Kidney capillary endothelial cell (primary cell): ENCODE results near the gene SPRED1.
A peak's percentile ranks its signal among the peaks of the same experiment; 100 is the strongest.
"Not testable (repeated sequence)": the region's sequence is repeated elsewhere in the genome, so short reads cannot be mapped to it uniquely, and the experiment has no call there.

Source experiments
- DNase-seq: peaks from one replicate; pipeline ENCODE4 v3.0.0-alpha.2; 2018; ENCODE audit warnings: low spot score

Gene SPRED1

DNA sequence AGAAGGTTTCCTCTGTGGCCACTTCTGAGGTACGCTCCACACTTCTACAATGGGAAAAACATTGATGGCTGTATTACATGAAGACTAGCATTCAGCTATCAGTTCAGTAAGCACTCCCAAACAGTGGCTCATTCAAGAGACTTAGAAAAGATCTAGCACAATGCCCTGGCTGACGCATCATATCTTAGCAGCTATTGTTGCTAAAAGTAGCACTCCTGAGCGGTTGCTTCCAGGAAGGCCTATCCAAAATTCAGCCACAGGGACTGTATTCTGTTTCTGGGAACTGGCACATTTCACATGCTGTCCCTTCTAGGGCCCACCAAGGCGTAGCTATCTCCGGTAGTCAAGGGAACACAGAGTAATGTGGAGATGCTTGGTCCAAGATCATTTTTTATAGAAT lies 21.2 kb upstream of the SPRED1 start:
- DNase-seq, result no peak

DNA sequence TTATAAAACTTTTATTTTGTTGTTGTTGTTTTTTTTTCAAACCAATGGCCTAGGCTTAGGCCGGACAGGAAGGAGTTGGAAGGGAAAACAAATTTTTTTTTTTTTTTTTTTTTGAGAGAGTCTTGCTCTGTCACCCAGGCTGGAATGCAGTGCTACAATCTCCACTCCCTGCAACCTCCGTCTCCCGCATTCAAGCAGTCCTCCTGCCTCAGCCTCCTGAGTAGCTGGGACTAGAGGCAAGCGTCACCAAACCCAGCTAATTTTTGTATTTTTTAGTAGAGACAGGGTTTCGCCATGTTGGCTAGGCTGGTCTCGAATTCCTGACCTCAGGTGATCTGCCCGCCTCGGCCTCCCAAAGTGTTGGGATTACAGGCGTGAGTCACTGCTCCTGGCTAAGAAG lies 15.6 kb upstream of the SPRED1 start:
- DNase-seq, result not testable (repeated sequence)

DNA sequence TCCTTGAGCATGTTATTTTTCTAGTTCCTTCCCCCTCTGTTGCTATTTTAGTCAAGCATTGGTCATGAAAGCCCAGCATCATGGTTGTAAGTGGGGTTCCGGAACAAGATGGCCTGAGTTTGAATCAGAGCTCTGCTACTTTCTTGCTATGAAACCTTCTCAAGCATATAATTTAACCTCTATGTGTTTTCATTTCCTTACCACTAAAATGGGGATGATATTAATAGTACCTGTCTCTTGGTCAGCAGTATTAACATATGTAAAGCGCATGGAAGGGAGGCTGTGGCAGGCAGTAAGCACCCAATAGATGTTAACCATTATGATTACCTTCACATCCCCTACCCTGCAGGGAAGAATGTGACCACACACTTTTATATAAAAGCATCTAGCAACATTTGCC lies 14.3 kb upstream of the SPRED1 start:
- no peak for DNase-seq

DNA sequence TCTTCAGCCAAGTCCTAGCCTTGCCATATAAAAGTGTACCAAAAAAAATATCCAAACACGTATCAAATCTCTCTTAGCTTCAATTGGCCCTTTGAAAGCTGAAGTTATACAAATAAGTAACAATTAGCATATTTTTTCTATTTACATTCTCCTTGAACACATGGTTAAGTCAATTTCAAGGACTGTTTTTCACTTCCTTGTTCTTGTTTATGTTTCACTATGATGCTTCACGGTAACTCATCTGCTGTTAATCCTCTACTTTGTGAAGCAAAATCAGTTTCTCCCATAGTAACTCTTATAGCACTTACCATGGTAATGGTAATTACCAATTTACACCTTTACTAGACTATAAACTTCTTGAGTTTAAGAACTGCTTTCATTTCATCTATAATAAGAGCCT lies 10.6 kb upstream of the SPRED1 start:
- no peak for DNase-seq

DNA sequence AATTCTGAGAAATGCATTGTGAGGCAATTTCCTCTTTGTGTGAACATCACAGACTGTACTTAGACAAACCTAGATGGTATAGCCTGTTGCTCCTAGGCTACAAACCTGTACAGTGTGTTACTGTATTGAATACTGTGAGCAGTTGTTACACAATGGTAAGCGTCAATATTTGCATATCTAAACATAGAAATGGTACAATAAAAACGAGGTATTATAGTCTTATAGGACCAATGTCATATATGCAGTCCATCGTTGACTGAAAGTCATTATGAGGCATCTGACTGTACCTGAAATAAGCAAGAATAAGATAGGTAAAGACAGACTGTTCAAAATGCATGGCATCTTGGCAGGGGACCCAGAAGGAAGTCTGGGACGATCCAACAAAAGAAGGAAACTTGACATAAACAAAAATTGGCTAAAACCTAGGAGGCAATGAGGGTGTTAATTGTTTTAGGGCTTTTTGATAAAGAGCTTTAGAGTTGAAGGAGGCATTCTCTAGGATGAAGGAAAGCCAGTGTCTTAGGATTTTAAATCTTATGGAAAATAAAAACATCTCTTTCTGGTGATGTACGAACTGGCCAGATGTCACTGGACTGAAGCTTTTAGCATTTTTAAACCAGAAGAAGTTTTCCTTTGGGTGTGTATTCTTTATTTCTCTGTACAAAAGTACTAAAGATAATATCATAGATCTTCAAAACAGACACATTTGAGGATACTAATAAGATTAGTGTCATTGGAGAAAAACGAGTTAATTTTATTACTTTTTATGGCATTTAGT lies 9.2 kb upstream of the SPRED1 start:
- DNase-seq, result no peak

DNA sequence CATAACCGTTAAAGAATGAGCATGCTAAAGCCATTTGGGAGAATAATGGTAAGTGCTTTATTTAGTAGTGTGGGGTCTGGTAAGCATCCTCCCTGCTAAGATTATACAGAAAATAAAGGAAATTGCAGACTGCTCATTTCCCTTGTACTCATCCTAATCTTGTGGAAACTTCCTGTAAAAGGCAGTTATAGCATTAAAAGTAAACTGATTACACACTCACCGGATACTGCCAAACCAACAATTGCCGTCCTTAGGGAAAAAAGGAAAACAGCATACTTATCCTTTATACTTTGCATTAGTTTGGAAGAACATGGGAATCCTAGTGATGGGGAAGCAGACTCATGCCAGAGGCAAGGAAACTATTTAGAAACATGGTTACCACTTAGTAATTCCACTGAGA lies 5.3 kb upstream of the SPRED1 start:
- DNase-seq, result peak; percentile 94

DNA sequence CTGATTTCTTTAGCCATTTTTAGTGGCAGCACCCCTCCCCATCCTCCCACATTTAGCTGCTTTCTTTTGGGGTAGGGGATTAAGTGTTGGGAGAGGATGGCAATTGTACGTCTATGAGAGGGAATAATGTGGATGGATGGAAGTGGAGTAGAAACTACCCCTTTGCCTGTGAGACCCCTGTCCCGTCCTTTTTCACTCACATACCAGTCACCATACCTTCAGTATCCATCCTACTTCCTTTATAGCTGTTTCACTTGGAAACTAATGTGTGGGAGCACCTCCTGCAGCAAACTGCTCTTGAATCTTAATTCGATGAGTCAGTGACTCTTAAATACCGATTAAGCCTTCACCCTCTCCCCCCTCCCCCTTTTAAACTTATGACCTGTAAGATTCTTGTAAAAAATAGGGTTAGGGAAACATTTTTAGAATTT lies 730 bp downstream of the SPRED1 start:
- peak; percentile 56 for DNase-seq

DNA sequence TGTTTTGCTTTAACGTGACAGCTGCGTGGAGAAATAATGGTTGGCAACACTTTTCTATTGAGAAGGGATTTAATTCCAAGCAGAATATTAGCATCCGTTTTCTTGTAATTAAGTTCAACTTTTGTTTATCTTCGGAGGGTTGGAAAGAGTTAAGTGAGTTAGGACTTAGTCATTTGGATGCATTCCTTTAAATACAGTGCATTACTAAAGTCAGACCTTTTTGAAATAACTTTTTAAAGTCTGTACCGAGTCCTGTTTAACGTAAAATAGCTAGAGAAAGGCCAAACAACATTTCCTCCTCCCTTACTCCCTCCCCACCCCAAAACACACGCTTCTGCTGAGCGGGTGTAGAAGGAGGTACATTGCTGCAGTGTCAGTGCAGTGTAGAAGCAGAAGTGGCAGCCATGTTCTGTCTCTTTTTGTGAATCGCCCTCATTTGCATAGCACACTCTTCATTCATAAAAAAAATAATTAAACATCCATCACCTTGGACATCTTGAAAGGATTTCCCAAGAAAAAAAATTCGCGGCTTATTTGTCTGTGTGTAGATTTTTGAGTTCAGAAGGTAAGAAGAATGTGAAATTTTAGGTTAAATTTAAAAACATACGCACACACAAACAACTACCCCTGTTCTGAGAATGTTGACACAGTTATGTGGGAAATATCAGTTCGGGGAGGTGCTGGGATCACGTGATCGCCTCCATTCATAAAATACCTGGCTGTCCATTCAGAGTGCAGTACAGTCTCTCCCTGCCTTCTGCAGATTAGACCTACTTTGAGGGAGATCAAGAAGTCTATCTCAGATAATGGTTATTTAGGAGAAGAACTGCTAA lies 1.6 kb downstream of the SPRED1 start:
- DNase-seq, result peak; percentile 60

DNA sequence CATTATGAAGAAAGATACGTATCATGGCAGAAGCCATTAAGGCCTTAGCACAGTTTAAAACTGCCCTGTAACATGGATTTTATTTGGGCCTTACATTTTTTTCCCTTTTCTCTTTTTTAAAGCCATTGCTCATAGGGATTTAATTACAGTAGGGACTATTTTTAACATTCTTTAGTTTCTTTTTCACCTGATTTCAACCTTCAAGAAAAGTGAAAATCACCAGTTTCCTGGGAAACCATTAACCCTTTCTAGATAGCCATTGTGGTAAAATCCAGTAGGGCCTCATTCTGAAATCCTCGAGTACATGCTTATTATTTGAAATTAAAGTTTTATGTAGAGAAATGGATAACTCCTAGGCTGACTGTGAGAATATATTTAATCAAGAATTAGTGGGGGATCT lies 3.1 kb downstream of the SPRED1 start:
- no peak for DNase-seq

DNA sequence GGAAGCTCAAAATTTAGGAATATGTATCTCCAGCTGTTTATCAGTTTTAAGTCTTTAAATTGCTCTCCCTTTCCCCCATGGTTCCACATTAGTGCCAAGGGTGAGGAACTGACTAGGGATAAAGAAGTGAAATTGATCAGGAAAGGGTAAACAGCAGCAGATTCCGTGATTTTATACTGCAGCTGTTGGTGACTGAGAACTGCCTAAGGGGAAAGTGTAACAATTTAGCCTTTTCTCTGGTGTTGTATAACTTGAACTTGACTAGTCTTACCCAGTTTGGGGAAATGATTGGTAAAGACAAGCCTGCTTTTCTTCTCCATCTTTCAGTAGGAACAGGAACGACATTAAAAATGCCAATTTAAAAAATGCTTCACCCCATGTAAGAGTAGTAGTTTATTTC lies 5.0 kb downstream of the SPRED1 start:
- no peak for DNase-seq

DNA sequence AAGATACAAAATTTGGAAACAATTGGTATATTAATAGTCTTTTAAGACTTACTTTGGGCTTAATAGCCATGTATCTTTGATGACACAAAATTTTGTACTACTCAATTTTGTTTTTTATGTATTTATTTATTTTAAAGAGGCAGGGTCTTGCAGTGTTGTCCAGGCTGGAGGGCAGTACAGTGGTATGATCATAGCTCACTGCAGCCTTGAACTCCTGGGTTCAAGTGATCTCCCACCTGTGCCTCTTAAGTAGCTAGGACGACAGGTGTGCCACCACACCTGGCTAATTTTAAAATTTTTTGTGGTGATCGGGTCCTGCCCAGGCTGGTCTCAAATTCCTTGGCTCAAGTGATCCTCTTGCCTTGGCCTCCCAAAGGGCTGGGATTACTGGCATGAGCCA lies 6.5 kb downstream of the SPRED1 start:
- DNase-seq, result no peak

DNA sequence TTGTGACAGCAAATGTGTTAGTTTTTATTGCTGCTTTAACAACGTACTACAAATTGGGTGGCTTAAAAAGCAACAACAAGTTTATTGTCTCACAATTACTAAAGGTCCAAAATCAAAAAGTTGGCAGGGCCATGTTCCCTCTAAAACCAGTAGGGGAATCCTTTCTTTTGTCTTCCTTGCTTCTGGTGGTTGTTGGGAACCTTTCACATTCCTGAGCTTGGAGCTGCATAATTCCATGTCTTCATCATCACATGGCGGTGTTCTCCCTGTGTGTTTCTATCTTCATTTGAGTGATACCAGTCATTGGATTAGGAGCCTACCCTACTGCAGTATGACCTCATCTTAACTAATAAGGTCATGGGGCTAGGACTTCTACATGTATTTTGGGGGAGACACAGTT lies 7.4 kb downstream of the SPRED1 start:
- no peak for DNase-seq

DNA sequence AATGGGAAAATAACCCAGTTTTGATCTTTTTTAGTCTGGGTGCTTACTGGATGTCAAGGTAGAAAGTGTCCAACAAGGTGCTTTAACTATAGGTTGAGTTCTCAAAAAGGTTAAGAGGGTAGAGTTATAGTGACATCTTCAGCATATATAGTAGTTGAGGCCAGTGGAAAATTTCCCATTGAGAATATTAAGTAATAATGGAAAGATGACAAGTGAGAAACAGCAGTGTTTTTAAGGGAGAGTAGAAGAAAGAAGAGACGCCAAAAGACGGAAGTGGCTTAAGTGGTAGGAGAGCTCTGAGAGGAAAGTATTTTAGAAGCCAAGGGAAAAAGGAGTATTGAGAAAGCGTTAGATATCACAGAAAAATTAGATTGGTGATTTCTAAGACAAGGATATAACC lies 10.6 kb downstream of the SPRED1 start:
- DNase-seq, result no peak

DNA sequence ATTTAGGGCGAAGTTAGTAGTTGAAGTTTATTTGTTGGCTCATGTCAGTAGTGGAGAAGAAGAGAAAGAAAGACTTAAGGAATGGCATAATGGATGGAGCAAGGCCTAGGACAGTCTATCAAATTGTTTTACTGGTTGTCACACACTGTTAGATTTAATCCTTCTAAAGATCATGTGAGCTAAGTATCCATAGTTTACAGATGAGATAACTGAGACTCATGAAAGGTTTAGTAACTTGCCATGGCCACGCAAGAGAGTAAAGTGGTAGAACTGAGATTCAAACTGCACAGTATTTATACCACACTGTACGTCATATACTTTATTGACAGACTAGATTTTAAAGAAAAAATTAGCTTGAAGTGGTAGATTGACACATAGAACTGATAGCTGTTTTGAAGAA lies 11.4 kb downstream of the SPRED1 start:
- DNase-seq, result no peak

DNA sequence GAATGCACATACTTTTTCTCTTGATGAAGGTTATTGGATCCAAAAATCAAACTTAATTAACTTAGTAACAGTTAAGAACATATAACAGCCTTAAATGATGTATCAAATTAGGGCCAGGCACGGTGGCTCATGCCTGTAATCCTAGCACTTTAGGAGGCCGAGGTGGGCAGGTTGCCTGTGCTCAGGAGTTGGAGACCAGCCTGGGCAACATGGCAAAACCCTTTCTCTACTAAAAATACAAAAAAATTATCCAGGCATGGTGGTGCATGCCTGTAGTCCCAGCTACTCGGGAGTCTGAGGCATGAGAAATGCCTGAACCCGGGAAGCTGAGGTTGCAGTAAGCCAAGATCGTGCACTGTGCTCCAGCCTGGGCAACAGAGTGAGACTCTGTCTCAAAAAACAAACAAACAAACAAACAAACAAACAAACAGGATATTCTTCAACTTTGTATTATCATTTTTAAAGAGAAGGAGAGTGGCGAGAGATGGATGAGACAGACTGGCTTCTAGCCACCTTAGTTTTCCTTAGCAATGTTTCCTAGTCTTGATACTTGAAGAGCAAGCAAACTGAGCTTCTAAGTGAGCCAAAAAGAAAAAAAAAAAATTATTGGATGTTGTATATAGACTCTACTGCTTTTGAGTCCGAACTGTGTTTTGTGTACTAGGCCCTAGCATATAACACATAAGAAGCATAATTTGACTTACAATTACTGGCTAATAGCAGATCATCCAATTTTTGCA lies 13.8 kb downstream of the SPRED1 start:
- DNase-seq, result no peak

DNA sequence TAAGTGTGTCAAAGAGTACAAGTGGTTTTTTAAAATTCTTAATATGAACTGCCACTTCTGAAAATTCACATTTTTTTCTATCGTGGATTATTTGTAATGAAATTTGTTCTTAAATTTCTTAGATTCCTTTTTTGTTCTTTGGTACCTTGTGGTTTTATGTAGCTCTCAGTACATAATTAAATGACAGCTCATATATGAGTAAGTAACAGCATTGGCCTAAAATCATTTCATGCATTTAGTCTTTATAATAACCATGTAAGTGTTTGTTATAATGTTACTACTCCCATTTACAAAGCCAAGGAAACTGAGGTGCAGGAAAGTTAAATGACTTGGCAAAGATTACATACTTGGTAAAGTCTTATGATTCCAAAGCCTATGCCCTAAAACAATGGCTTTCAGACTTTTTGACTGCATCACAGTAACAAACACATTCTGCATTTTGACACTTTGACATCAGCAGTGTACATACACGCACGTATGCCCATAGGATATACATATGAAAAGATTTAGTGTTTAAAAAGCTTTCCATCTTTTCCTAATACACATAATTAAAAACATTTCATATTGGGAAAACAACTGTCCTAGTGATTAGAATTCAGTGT lies 14.9 kb downstream of the SPRED1 start:
- no peak for DNase-seq

DNA sequence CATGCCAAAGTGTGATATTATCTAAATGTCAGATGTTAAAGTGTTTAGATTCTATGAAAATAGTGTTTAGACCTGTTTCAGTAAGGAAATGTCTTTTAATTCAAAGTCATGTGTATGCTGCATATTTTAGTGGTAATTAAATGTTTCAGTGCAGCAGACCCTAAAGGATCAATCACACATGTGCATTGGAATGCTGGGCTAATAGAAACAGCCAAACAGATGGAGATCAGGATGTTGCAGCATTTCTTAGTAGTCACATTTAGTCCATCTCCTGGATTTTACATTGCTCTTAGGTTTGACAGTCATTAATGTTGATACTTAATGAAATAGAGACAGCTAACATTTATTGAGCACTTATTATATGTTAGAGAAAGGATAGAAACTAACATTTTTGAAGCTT lies 18.5 kb downstream of the SPRED1 start:
- no peak for DNase-seq

DNA sequence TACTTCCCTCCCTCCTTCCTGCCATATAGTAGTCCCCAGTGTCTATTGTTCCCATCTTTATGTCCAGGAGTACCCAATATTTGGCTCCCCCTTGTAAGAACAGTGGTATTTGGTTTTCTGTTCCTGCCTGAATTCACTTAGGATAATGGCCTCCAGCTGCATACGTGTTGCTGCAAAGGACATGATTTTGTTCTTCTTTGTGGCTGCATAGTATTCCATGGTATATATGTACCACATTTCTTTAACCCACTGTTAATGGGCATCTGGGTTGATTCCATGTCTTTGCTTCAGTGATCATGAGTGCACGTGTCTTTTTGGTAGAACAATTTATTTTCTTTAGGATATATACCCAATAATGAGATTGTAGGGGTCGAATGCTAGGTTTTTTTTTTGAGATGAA lies 19.3 kb downstream of the SPRED1 start:
- DNase-seq, result no peak

DNA sequence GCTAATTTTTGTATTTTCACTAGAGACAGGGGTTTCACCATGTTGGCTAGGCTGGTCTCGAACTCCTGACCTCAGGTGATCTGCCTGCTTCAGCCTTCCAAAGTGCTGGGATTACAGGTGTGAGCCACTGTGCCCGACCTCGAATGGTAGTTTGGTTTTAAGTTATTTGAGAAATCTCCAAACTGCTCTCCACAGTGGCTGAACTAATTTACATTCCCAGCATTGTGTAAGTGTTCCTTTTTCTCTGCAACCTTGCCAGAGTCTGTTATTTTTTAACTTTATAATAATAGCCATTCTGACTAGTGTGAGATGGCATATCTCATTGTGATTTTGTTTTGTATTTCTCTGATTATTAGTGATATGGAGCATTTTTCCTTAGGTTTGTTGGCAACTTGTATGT lies 19.8 kb downstream of the SPRED1 start:
- not testable (repeated sequence) for DNase-seq

DNA sequence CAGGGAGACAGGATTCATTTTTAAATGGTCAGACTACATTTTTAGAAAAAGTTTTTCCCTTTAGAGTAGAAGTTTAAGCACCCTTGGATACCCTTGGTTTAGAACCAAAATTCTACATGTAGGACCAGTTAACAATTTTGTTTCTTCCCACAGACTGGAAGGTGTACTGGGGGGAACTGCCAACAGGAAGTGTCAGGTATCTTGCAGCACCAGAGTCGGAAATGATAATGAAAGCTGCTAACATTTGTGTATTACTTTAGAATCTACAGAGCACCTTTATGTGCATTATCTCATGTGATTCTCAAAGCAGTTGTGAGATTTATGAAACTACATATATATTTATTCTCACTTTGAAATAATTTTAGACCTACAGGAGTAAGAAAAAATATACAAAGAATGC lies 21.5 kb downstream of the SPRED1 start:
- no peak for DNase-seq

DNA sequence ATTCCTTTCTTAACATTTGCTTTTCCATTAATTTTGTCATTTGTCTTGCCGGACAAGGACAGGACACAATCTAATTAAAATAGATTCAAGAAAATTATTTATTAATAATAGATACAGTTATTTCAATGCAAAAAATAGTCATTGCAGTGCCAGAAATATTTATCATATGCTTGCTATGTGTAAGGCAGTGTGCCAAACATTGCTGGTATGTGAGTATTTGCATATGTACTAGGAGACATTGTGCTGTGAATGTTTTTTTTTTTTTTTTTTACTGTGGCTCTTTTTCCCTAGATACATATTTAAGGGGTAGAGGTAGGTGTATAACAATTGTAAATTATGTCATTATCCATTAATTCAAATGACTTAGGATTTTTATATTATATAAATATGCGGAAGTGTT lies 23.3 kb downstream of the SPRED1 start:
- DNase-seq, result no peak

DNA sequence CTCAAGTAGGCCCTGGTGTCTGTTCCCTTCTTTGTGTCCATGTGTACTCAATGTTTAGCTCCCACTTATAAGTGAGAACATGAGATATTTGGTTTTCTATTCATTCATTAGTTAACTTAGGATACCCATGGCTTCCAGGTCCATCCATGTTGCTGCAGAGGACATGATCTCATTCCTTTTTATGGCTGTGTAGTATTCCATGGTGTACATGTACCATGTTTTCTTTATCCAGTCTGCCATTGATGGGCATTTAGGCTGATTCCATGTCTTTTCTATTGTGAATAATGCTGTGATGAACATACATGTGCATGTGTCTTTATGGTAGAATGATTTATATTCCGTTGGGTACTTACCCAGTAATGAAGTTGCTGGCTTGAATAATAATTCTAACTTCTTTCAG lies 24.6 kb downstream of the SPRED1 start:
- DNase-seq, result not testable (repeated sequence)
